Mononuclear cell (primary cell): Measurements from ENCODE around the gene TOMM5. TPM values are rescaled to one million over a fixed set of nuclear protein-coding genes. Genes with fewer than 3 reads are reported as not detected.

Experiments
- total RNA-seq: library from RNA; depleted of rRNA; stranded (reverse); fragments of >200 nt; gene quantifications from one replicate; pipeline ENCODE4 v1.2.3, GENCODE V29; 2012

Gene TOMM5
- total RNA-seq, 1 donor = 37.5 TPM

Other genes with a start within 250 kb of the TOMM5 start
- gene GRHPR, start 169.9 kb downstream of the TOMM5 start, total RNA-seq = 56.4 TPM
- 37.8 TPM for gene ZBTB5, start 127.1 kb downstream of the TOMM5 start, total RNA-seq
- gene POLR1E, start 106.6 kb downstream of the TOMM5 start, total RNA-seq = 28.9 TPM
- gene FBXO10, start 16.2 kb downstream of the TOMM5 start, total RNA-seq = 2.3 TPM
- gene FRMPD1, start 58.4 kb upstream of the TOMM5 start, total RNA-seq = not detected
- gene TRMT10B, start 161.2 kb upstream of the TOMM5 start, total RNA-seq = 3.0 TPM
- gene EXOSC3, start 192.5 kb upstream of the TOMM5 start, total RNA-seq = 81.1 TPM
- gene DCAF10, start 208.2 kb upstream of the TOMM5 start, total RNA-seq = 8.8 TPM